Activated CD4-positive, alpha-beta T cell treated with anti-CD3 and anti-CD28 coated beads for 1 hour (primary cell): ENCODE measurements around the gene UFC1.

Experiments
- DNase-seq: peaks from one replicate; pipeline ENCODE4 v3.0.0-alpha.2; 2020

The UFC1 gene

GRCh38 chr1:161196111-161196510 is 42.3 kb downstream of the UFC1 start:
- no peak for DNase-seq

DNA sequence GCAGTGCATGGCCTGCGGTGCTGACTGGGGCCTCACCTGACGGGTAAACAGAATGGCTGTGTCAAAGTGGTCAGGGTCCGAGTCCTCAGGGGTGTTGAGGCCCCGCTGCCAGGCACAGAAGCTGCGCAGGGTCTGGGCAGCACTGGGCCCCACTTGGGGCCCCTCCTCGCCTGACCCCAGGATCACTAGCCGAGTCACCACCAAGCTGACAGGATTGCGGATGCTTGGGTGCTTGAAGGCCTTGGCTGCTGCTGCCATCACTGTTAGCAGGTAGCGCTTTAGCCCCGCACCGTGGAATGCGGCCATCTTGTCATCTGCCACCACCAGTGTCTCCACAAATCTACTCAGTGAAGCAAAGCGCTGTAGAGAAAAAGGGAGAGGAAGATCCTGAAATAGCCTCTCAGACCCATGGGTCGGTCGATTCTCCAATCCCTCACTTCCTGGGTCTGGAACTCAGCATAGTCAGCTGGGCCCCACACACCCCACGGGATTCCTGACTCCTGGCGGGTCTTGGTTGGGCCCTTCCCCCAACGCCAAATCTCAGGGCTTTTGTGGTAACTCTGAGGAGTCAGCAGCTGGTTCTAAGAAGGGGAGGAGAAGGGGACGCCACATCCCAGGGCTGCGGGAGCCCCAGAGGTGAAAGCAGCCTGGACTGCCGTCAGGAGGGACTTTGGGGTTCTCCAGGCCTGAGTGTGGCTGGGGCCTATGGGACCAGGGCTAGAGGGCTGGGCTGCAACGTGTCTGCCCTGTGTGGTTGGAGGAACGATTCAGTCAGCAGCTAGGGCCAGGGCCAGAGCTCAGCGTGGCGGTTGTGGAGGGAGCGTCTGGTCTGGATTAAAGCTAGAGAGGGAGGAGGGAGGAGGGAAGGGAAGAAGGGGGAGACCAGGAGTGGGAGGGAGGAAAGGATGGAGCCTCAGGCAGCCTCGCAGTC is 43.0 kb downstream of the UFC1 start:
- DNase-seq: no peak

DNA sequence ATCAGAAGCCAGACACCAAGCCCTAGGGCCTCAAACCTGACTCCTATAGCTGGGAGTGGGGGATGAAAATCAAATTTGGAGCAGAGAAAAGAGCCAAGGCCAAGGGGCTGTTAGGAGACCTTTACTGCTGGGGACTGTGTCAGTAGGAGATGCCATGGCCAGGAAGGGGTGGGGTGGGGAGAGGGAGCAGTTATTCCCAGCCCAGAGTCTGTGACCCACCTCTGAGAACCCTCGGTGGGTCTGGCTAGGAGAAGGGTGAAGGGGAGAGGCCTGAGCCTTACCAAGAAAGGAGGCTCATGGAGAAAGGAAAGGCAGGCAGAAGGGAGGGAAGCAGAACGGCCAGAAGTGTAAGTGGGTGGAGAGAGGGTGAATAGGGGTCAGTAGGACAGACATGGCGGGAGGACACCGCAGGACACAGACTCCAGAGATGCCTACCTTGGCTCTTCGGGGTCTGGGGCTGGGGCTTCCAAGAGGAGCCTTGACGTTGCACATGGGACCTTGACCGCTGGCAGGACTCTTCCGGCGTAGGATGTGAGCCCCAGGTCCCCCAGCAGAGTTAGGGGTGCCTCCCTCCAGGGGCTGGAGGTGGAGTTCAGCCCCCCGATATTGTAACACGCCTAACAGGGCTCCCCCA is 43.9 kb downstream of the UFC1 start:
- no peak for DNase-seq

DNA sequence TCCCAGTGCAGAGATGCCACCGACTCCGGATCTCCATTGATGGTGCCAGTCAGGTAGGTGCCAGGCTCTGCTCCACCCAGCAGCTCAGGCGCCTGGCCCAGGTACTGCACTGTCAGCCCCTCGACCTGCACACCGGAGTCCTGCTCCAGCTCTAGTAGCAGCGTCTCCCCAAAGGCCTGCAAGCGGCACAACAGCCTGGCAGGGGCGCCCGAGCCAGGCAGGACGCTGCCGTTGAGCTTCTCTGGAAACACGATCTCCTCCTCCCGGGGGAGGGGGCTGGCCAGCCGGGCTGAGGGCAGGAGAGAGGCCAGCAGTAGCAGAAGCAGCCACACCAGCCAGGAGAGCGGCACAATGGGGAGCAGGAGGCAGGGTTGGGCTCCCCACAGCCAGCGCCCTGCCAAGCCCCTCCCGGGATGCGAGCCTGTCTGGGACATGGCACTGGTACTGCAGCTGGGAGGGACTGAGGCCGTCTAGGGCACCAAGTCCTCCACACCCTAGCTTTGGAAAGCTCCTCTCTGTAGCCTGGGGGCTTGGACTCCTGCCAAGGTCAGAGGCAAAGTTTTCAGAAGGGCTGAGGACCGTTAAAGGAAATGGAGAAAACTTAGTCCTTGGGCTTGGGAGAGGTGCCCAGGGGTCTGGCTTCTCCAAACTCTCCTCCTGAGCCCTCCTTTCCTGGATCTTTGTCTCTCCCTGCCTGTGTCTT is 44.6 kb downstream of the UFC1 start:
- DNase-seq: no peak

DNA sequence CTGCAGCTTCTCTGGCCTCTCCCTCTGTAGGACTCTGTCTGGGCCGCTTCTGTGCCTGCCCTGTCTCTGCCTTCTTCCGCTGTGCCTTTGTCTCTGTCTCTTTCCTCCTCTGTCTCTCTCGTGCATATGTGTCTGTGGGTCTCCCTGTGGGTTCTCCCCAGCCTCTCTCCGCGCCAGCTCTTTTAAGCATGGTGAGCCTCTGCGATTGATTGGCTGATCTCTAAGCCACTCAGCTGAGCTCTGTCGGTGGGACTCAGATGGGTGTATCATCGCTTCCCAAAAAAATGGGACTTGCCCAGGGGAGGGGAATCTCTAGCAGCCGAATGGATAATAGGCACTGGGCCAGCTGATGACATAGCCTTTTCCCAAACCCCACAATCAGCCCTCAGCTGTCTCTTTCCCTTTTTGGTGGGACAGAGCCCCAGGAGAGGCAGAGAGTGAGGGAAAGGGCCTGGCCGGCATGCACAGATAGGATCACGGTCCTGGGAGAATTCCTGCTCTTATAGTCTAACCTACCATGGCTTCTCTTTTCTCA is 45.2 kb downstream of the UFC1 start, which contains the start of gene ADAMTS4:
Gene ADAMTS4, minus strand, starts transcription at position 158 of the 535 bp plus-strand sequence. CDS start 427 bp downstream, outside the sequence.
- no peak for DNase-seq

GRCh38 chr1:161199506-161200139 is 45.8 kb downstream of the UFC1 start:
- DNase-seq: no peak

DNA sequence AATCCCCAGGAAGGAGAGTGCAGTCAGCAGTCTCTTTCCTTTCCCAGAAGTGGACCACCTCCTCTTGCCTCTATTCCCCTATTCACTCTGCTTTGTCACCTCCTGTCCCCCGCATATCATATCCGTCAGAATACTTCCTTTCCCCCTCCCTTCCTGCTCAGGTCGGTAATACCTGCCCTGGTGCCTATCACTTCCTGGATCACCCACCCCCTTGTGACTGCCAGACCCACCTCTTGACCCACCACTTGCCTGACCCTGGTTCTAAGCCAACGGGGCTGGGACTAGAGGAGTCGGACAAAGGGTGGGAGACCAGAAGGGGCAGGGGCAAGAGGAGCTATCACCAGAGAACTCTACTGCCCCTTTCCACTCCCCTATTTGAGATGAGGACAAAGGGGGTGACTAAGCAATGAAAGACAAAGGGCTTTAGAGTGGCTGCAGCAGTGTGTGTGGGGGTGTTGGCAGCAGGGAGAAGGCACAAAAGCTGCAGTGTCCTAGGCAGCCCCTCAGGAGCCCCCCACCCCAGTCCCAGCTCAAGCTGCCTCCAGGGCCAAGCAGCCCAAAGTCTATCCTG is 46.7 kb downstream of the UFC1 start:
- no peak for DNase-seq

- DNase-seq: no peak
Measured at GRCh38 chr1:161200992-161201835, 47.4 kb downstream of the UFC1 start.

- DNase-seq: peak; percentile 92
Measured at GRCh38 chr1:161201836-161202712, 48.3 kb downstream of the UFC1 start, which contains the start of gene NDUFS2. NDUFS2 (plus strand) TSS chr1:161202367; CDS start chr1:161202386, 19 bp downstream.

- no peak for DNase-seq
Measured at GRCh38 chr1:161206411-161207140, 52.8 kb downstream of the UFC1 start.

- DNase-seq: no peak
Measured at GRCh38 chr1:161207173-161207572, 53.4 kb downstream of the UFC1 start.
